Common myeloid progenitor, CD34-positive (primary cell): ENCODE measurements around the gene CCSER2.

Experiments used
- CTCF ChIA-PET: fragments of 350-600 bp; sonication (Branson Sonifier 250); formaldehyde crosslinking; loops from one replicate; lab custom pipeline; 2021; ENCODE audit warnings: antibody characterized with exemption; lab: Charles Lee
- POLR2A ChIA-PET: fragments of 350-600 bp; sonication (Branson Sonifier 250); formaldehyde crosslinking; loops from one replicate; lab custom pipeline; 2021; ENCODE audit warnings: antibody characterized with exemption; lab: Charles Lee
- DNase-seq, 3 donors: peaks; one replicate each; pipeline versions ENCODE4 v3.0.0 to v3.0.0-alpha.2; 2013
- H3K27ac ChIP-seq, 2 experiments: 1 replicate in 1 of 2; 2 replicates in 1 of 2; pipeline ENCODE4 v1.7.0; 2013; ENCODE audit warnings: inconsistent platforms in 2 of 2, low read length in 2 of 2, mild to moderate bottlenecking in 2 of 2, low read depth in 1 of 2, moderate library complexity in 1 of 2; ENCODE audit not compliant: severe bottlenecking in 2 of 2, insufficient read depth in 1 of 2, poor library complexity in 1 of 2
- H3K27me3 ChIP-seq, 5 experiments: replicated peaks in 2 of 5; 1 replicate in 3 of 5; 2 replicates in 2 of 5; pipeline versions ENCODE4 v1.6.1 to v1.7.0; 2013; ENCODE audit warnings: low read length in 4 of 5, mild to moderate bottlenecking in 2 of 5, moderate library complexity in 2 of 5, inconsistent platforms in 1 of 5; ENCODE audit not compliant: insufficient read depth in 5 of 5, control insufficient read depth in 4 of 5
- H3K36me3 ChIP-seq, 4 experiments: 1 replicate in 2 of 4; 2 replicates in 2 of 4; pipeline versions ENCODE4 v1.6.1 to v1.7.0; 2013; ENCODE audit warnings: low read length in 3 of 4, control low read depth in 1 of 4, mild to moderate bottlenecking in 1 of 4; ENCODE audit not compliant: control insufficient read depth in 4 of 4, insufficient read depth in 4 of 4
- H3K4me1 ChIP-seq, 4 experiments: 1 replicate in 3 of 4; 2 replicates in 1 of 4; pipeline versions ENCODE4 v1.6.1 to v1.7.1; 2013; ENCODE audit warnings: low read length in 3 of 4, mild to moderate bottlenecking in 3 of 4, control low read depth in 1 of 4, inconsistent platforms in 1 of 4, moderate library complexity in 1 of 4; ENCODE audit not compliant: control insufficient read depth in 4 of 4, insufficient read depth in 4 of 4; ENCODE audit errors: control extremely low read depth in 1 of 4
- H3K4me3 ChIP-seq, 7 experiments: 1 replicate in 4 of 7; 2 replicates in 3 of 7; pipeline versions ENCODE4 v1.5.1 to v1.7.0; 2013; ENCODE audit warnings: mild to moderate bottlenecking in 7 of 7, low read length in 6 of 7, moderate library complexity in 6 of 7, inconsistent platforms in 2 of 7, low read depth in 2 of 7, control low read depth in 1 of 7; ENCODE audit not compliant: insufficient read depth in 4 of 7, control insufficient read depth in 1 of 7; ENCODE audit errors: extremely low read depth in 1 of 7
- H3K9me3 ChIP-seq, 5 experiments: 1 replicate in 4 of 5; 2 replicates in 1 of 5; pipeline versions ENCODE4 v1.6.1 to v1.7.1; 2013; ENCODE audit warnings: low read length in 4 of 5, mild to moderate bottlenecking in 2 of 5, inconsistent platforms in 1 of 5, low read depth in 1 of 5, moderate library complexity in 1 of 5; ENCODE audit not compliant: control insufficient read depth in 4 of 5, insufficient read depth in 2 of 5; ENCODE audit errors: control extremely low read depth in 1 of 5
- WGBS: methylation state at CpG from one replicate; pipeline ENCODE4 v1.1.5; 2013; ENCODE audit not compliant: insufficient coverage; 5-methylcytosine and 5-hydroxymethylcytosine counted together

The CCSER2 gene

GRCh38 chr10:84329196-84329611, 815 bp downstream of the CCSER2 start:
- H3K4me3 ChIP-seq = peak overlapping the region; percentile 70 to 89 (median 83)

GRCh38 chr10:84329986-84330651, 1.7 kb downstream of the CCSER2 start:
- Histone ChIP-seq H3K36me3 (no peaks in the 10 kb centered on the region), H3K9me3 (no peaks in the 10 kb centered on the region), H3K27me3 (no peaks in the 10 kb centered on the region), H3K4me1 (peaks cover 7 to 37% (median 17%) of the 10 kb centered on the region in 4 experiments), H3K4me3 (peak overlapping the region in 1 of 7 experiments; percentile 75), H3K27ac (no peak overlapping the region)
- ChIA-PET POLR2A (no interaction called here), CTCF (interaction anchor here (1.2 to 1.3 kb wide), 2 partner anchors 23 to 63 kb away, joined by 3 to 4 read pairs; no protein-coding TSS in a partner anchor)
- no peak for DNase-seq
- WGBS = 100% methylated on average over 3 of the region's 7 CpGs

More at GRCh38 chr10:84329196-84329611, 815 bp downstream of the CCSER2 start:
- CTCF ChIA-PET = interaction anchor here (1.3 kb wide), 1 partner anchor 23 kb away, joined by 3 read pairs; no protein-coding TSS in a partner anchor
- 26% methylated on average over 3 of the region's 6 CpGs for WGBS
- peak overlapping the region in 1 of 2 experiments; percentile 75 for H3K27ac ChIP-seq
- H3K27me3 ChIP-seq = no peaks in the 10 kb centered on the region
- no peaks in the 10 kb centered on the region for H3K9me3 ChIP-seq
- POLR2A ChIA-PET = interaction anchor here (0.6 kb wide), 1 partner anchor 12 kb away, joined by 3 read pairs; no protein-coding TSS in a partner anchor
- no peaks in the 10 kb centered on the region for H3K36me3 ChIP-seq
- peak; percentile 21 to 72 (median 71) for DNase-seq
- H3K4me1 ChIP-seq = peaks cover 7 to 33% (median 17%) of the 10 kb centered on the region in 4 experiments

- ChIA-PET CTCF (interaction anchor here (1.2 kb wide), 1 partner anchor 64 kb away, joined by 4 read pairs; no protein-coding TSS in a partner anchor), POLR2A (no interaction called here)
- no peak overlapping the region for H3K4me3 ChIP-seq
- H3K27me3 ChIP-seq = no peaks in the 10 kb centered on the region
- H3K4me1 ChIP-seq = peaks cover 7 to 42% (median 17%) of the 10 kb centered on the region in 4 experiments
- no peaks in the 10 kb centered on the region for H3K9me3 ChIP-seq
- H3K27ac ChIP-seq = no peak overlapping the region
- H3K36me3 ChIP-seq = no peaks in the 10 kb centered on the region
- no CpG with 5 or more reads among the region's 2 CpGs for WGBS
- no peak for DNase-seq
These were observed 2.7 kb downstream of the CCSER2 start for GRCh38 chr10:84331091-84331490.

GRCh38 chr10:84333864-84334451, 5.6 kb downstream of the CCSER2 start:
- H3K36me3 ChIP-seq = no peaks in the 10 kb centered on the region
- DNase-seq = peak; percentile 75 to 93 (median 92)
- no peak overlapping the region for H3K27ac ChIP-seq
- 20% methylated on average over 2 of the region's 2 CpGs for WGBS
- peaks cover 6 to 42% (median 14%) of the 10 kb centered on the region in 4 experiments for H3K4me1 ChIP-seq
- no peaks in the 10 kb centered on the region for H3K9me3 ChIP-seq
- ChIA-PET CTCF (interaction anchor here (1.0 to 2.5 kb wide), 4 partner anchors 19 to 32 kb away, joined by 3 to 8 read pairs (median 4); no protein-coding TSS in a partner anchor), POLR2A (no interaction called here)
- H3K27me3 ChIP-seq = no peaks in the 10 kb centered on the region
- no peak overlapping the region for H3K4me3 ChIP-seq

GRCh38 chr10:84334811-84335210, 6.4 kb downstream of the CCSER2 start:
- ChIA-PET POLR2A (no interaction called here), CTCF (interaction anchor here (0.7 to 2.5 kb wide), 6 partner anchors 10 to 67 kb away, joined by 3 to 8 read pairs (median 4); no protein-coding TSS in a partner anchor)
- 100% methylated on average over 2 of the region's 2 CpGs for WGBS
- Histone ChIP-seq H3K4me3 (no peak overlapping the region), H3K36me3 (no peaks in the 10 kb centered on the region), H3K27me3 (no peaks in the 10 kb centered on the region), H3K27ac (no peak overlapping the region), H3K9me3 (no peaks in the 10 kb centered on the region), H3K4me1 (peaks cover 0 to 35% (median 7%) of the 10 kb centered on the region in 4 experiments)
- DNase-seq = no peak

- 100% methylated on average over 2 of the region's 3 CpGs for WGBS
- POLR2A ChIA-PET = no interaction called here
These were observed 7.1 kb downstream of the CCSER2 start for GRCh38 chr10:84335516-84335915.

More at GRCh38 chr10:84335516-84335915, 7.1 kb downstream of the CCSER2 start:
- H3K27ac ChIP-seq = no peak overlapping the region
- peaks cover 0 to 28% (median 3%) of the 10 kb centered on the region in 4 experiments for H3K4me1 ChIP-seq
- H3K9me3 ChIP-seq = no peaks in the 10 kb centered on the region
- CTCF ChIA-PET = interaction anchor here (2.0 to 3.3 kb wide), 3 partner anchors 17 to 202 kb away, joined by 6 to 12 read pairs (median 8); no protein-coding TSS in a partner anchor
- no peaks in the 10 kb centered on the region for H3K27me3 ChIP-seq
- no peak for DNase-seq
- H3K36me3 ChIP-seq = no peaks in the 10 kb centered on the region
- no peak overlapping the region for H3K4me3 ChIP-seq
